ENCODE results near the gene PCDH15.

GRCh38 chr10:53864846-53865245 is 936.2 kb downstream of the PCDH15 start:
- no peak for TF ChIP-seq GATA2 (IDR thresholded peaks at IDR 0.05; ENCODE audit: low read depth, low read length)
- no peak for TF ChIP-seq GATA3 (IDR thresholded peaks at IDR 0.05; ENCODE audit: low read depth, low read length)
